Activated CD4-positive, alpha-beta T cell treated with anti-CD3 and anti-CD28 coated beads, Interleukin-2, amount 50 U/mL, for 16 hours (primary cell): ENCODE data around the gene OSBPL9.
"Not testable (repeated sequence)": the region's sequence is repeated elsewhere in the genome, so short reads cannot be mapped to it uniquely, and the experiment has no call there.

Experiments
- DNase-seq: peaks from one replicate; pipeline ENCODE4 v3.0.0-alpha.2; 2020

Gene OSBPL9

GRCh38 chr1:51669272-51669671, 52.4 kb downstream of the OSBPL9 start:
- no peak for DNase-seq

- DNase-seq, result no peak
These were observed 52.9 kb downstream of the OSBPL9 start for GRCh38 chr1:51669816-51670215.

GRCh38 chr1:51671527-51672325, 54.8 kb downstream of the OSBPL9 start:
- no peak for DNase-seq

- DNase-seq, result no peak
These were observed 56.4 kb downstream of the OSBPL9 start for GRCh38 chr1:51673279-51673678.

- DNase-seq, result no peak
These were observed 58.4 kb downstream of the OSBPL9 start for GRCh38 chr1:51675177-51675780.

- peak; percentile 54 for DNase-seq
These were observed 62.5 kb downstream of the OSBPL9 start for GRCh38 chr1:51679435-51679834.

GRCh38 chr1:51684776-51685175, 67.9 kb downstream of the OSBPL9 start:
- no peak for DNase-seq

- DNase-seq, result no peak
These were observed 69.6 kb downstream of the OSBPL9 start for GRCh38 chr1:51686450-51686849.

- DNase-seq, result no peak
These were observed 72.2 kb downstream of the OSBPL9 start for GRCh38 chr1:51689075-51689440.

GRCh38 chr1:51689643-51690042, 72.8 kb downstream of the OSBPL9 start:
- no peak for DNase-seq

- DNase-seq, result no peak
These were observed 73.5 kb downstream of the OSBPL9 start for GRCh38 chr1:51690285-51690961.

- DNase-seq, result no peak
These were observed 75.0 kb downstream of the OSBPL9 start for GRCh38 chr1:51691920-51692319.

GRCh38 chr1:51693419-51694155, 76.7 kb downstream of the OSBPL9 start:
- DNase-seq, result no peak

- DNase-seq, result no peak
These were observed 80.3 kb downstream of the OSBPL9 start for GRCh38 chr1:51697166-51697565.

- no peak for DNase-seq
These were observed 82.5 kb downstream of the OSBPL9 start for GRCh38 chr1:51699391-51699790.

- DNase-seq, result not testable (repeated sequence)
These were observed 84.9 kb downstream of the OSBPL9 start for GRCh38 chr1:51701782-51702181.

GRCh38 chr1:51702220-51702619, 85.3 kb downstream of the OSBPL9 start:
- not testable (repeated sequence) for DNase-seq

- no peak for DNase-seq
These were observed 88.1 kb downstream of the OSBPL9 start for GRCh38 chr1:51705035-51705434.

- DNase-seq, result no peak
These were observed 92.2 kb downstream of the OSBPL9 start for GRCh38 chr1:51708911-51709760.

GRCh38 chr1:51709951-51710350, 93.1 kb downstream of the OSBPL9 start:
- no peak for DNase-seq

GRCh38 chr1:51712590-51712989, 95.7 kb downstream of the OSBPL9 start:
- DNase-seq, result no peak

GRCh38 chr1:51714374-51715019, 97.6 kb downstream of the OSBPL9 start:
- peak; percentile 19 for DNase-seq
